ENCODE measurements around the gene AFAP1. TPM values are rescaled to one million over a fixed set of nuclear protein-coding genes. Genes with fewer than 3 reads are reported as not detected.

The AFAP1 gene
- polyA plus RNA-seq, 1 experiment: 61.7 TPM

DNA sequence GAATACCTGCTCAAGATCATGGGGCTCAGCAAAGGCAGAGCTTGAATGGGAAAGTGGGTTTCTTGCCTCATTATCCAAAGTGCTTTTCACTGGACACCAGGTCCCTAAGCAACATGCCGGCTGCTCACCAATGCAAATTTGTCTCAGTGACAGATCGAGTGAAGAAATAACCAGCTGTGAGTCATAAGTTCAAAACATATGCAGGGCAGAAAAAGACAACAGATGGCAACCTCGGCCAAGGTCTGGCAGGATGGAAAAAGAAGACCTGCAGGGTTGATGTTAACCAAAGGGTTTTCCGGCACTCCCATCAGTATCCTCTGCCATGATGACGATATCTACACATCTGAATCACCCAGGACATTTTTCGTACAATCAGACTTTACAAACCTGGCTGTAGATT lies 124.1 kb downstream of the AFAP1 start:
- TF ChIP-seq, protein P1, sequence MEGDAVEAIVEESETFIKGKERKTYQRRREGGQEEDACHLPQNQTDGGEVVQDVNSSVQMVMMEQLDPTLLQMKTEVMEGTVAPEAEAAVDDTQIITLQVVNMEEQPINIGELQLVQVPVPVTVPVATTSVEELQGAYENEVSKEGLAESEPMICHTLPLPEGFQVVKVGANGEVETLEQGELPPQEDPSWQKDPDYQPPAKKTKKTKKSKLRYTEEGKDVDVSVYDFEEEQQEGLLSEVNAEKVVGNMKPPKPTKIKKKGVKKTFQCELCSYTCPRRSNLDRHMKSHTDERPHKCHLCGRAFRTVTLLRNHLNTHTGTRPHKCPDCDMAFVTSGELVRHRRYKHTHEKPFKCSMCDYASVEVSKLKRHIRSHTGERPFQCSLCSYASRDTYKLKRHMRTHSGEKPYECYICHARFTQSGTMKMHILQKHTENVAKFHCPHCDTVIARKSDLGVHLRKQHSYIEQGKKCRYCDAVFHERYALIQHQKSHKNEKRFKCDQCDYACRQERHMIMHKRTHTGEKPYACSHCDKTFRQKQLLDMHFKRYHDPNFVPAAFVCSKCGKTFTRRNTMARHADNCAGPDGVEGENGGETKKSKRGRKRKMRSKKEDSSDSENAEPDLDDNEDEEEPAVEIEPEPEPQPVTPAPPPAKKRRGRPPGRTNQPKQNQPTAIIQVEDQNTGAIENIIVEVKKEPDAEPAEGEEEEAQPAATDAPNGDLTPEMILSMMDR (IDR thresholded peaks at IDR 0.05; ENCODE audit: low read depth, low read length): 0 out of 2 replicates have a peak, but pooled peaks have one; percentile 2
- Histone ChIP-seq H3K27ac (ENCODE audit: low read depth, low read length) (peak overlapping the region; percentile 11), H3K27me3 (ENCODE audit: control insufficient read depth, insufficient read depth, low read length) (no peaks in the 10 kb centered on the region), H3K4me3 (ENCODE audit: low read depth, low read length) (no peak overlapping the region), H3K9me3 (ENCODE audit: control insufficient read depth, insufficient read depth, low read length) (no peaks in the 10 kb centered on the region; the same call in 1 of the 2 replicates)
- CTCF ChIA-PET: interaction anchor here (0.5 to 1.2 kb wide), 3 partner anchors 11 to 120 kb away, joined by 4 to 5 read pairs (median 4); no protein-coding TSS in a partner anchor
- POLR2A ChIA-PET: interaction anchor here (0.6 to 0.7 kb wide), 3 partner anchors 27 to 122 kb away, joined by 3 to 4 read pairs (median 4); no protein-coding TSS in a partner anchor
- DNase-seq (ENCODE audit: low read depth, low spot score): no peak

DNA sequence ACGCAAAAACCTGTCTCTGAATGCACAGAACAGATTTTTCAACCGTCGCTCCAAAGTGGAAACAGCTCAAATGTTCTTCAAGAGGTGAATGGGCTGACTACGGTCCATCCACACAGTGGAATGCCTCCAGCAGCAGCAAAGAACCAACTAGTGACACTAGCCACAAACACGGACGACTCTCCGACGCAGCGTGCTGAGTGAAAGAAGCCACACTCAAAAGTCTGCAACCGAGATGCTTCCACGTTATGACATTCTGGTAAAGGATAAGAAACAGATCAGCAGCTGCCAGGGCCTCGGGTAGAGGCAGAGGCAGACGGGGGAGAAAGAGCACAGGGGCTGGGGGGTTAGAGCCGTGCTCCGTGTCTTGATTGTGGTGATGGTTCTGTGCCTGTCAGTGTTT lies 125.2 kb downstream of the AFAP1 start:
- TF ChIP-seq, protein P1 (IDR thresholded peaks at IDR 0.05; ENCODE audit: low read depth, low read length): no peak
- H3K27me3 ChIP-seq (ENCODE audit: control insufficient read depth, insufficient read depth, low read length): no peaks in the 10 kb centered on the region
- DNase-seq (ENCODE audit: low read depth, low spot score): no peak
- H3K9me3 ChIP-seq (ENCODE audit: control insufficient read depth, insufficient read depth, low read length): no peaks in the 10 kb centered on the region; the same call in 1 of the 2 replicates
- H3K27ac ChIP-seq (ENCODE audit: low read depth, low read length): peak overlapping the region; percentile 39
- no peak overlapping the region for H3K4me3 ChIP-seq (ENCODE audit: low read depth, low read length)
- POLR2A ChIA-PET: interaction anchor here (0.7 to 1.2 kb wide), 2 partner anchors 9 to 30 kb away, joined by 3 read pairs; no protein-coding TSS in a partner anchor
- CTCF ChIA-PET: interaction anchor here (1.2 to 1.9 kb wide), 4 partner anchors 9 to 12 kb away, joined by 4 to 12 read pairs (median 4); no protein-coding TSS in a partner anchor

DNA sequence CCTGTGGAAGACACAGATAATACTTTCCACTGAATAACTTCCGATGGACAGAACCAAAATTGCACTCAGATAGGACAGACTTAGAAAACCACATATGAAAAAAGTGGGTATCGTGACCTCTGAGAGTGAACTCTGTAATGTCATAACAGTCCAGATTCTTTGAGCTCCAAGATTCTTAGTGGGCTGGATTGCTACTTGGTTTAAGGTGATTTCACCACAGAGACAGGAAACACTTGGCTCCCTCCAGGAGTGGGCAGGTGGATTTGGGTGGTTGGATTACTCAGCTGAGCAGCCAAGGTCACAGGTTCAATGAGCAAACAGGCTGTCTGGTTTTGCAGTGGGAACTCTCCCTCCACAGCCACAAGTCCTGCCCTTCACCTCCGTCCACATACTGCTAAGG lies 126.0 kb downstream of the AFAP1 start:
- DNase-seq (ENCODE audit: low read depth, low spot score): peak; percentile 46
- ChIA-PET CTCF (interaction anchor here (1.5 to 1.9 kb wide), 3 partner anchors 9 to 11 kb away, joined by 4 to 12 read pairs (median 4); no protein-coding TSS in a partner anchor), POLR2A (interaction anchor here (0.6 to 1.2 kb wide), 3 partner anchors 8 to 100 kb away, joined by 3 read pairs; no protein-coding TSS in a partner anchor)
- H3K27ac ChIP-seq (ENCODE audit: low read depth, low read length): peak overlapping the region; percentile 59
- no peaks in the 10 kb centered on the region for H3K27me3 ChIP-seq (ENCODE audit: control insufficient read depth, insufficient read depth, low read length)
- TF ChIP-seq, protein P1 (IDR thresholded peaks at IDR 0.05; ENCODE audit: low read depth, low read length): no peak
- H3K4me3 ChIP-seq (ENCODE audit: low read depth, low read length): no peak overlapping the region
- H3K9me3 ChIP-seq (ENCODE audit: control insufficient read depth, insufficient read depth, low read length): peaks cover 2% of the 10 kb centered on the region

DNA sequence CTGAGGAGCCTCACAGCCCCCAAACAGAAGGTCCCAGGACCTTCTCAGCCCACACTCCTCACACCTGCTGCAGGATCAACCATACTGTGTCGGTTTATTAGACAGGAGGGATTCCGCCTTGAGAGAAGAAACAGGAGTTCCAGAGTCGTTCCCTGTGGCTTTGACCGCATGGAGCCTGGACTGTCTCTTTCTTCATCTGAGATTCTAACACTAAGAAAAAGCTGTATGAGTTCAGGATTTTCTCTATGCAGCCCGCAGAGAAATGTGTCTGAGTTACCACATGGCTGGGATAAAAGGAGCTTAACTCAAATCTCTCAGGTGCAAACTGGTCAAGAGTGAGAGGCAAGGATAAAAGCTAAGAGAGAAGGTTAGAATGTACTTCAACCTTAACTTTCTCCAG lies 126.7 kb downstream of the AFAP1 start:
- no peak for DNase-seq (ENCODE audit: low read depth, low spot score)
- Histone ChIP-seq H3K27me3 (ENCODE audit: control insufficient read depth, insufficient read depth, low read length) (no peaks in the 10 kb centered on the region), H3K4me3 (ENCODE audit: low read depth, low read length) (no peak overlapping the region), H3K9me3 (ENCODE audit: control insufficient read depth, insufficient read depth, low read length) (peaks cover 9% of the 10 kb centered on the region), H3K27ac (ENCODE audit: low read depth, low read length) (peak overlapping the region; percentile 96)
- ChIA-PET POLR2A (interaction anchor here (1.7 to 1.8 kb wide), 2 partner anchors 15 to 30 kb away, joined by 6 to 20 read pairs; no protein-coding TSS in a partner anchor), CTCF (interaction anchor here (0.7 to 1.9 kb wide), 5 partner anchors 8 to 1037 kb away, joined by 3 to 12 read pairs (median 4); no protein-coding TSS in a partner anchor)
- TF ChIP-seq, protein P1 (IDR thresholded peaks at IDR 0.05; ENCODE audit: low read depth, low read length): no peak

DNA sequence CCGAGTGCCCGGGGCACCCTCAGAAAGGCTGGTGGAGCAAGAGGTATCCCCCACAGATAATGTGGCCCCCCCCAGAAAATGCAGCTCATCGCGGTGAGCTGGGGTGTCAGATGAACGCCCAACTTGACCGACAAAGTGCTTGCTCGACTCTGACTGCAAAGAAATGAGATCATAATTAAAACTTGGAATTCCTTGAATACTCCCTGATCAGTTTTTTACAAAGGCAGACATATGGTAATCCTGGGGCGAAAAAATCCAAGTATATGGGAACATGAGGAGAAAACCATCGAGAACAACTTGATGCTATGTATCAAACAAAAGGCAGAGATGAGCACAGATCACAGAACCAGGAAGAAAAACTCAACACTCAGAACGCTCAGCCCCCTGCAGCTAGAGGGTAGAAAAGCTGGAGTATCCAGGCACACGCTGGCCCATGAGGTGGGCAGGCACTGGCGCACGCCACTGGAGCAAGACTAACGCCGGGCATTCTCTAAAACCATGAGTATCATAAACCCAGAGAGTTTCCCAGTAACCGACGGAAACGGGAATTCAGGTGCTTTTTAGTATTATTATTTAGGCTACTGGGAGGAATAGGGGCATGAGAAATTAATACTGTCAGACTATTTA lies 127.3 kb downstream of the AFAP1 start:
- peaks cover 15% of the 10 kb centered on the region for H3K9me3 ChIP-seq (ENCODE audit: control insufficient read depth, insufficient read depth, low read length)
- ChIA-PET CTCF (interaction anchor here (0.6 to 1.9 kb wide), 3 partner anchors 7 to 99 kb away, joined by 3 to 12 read pairs (median 4); no protein-coding TSS in a partner anchor), POLR2A (interaction anchor here (0.6 to 2.0 kb wide), 10 partner anchors 8 to 148 kb away, joined by 3 to 20 read pairs (median 5); partner anchors contain the start of gene AFAP1)
- TF ChIP-seq, protein P1 (IDR thresholded peaks at IDR 0.05; ENCODE audit: low read depth, low read length): no peak
- no peaks in the 10 kb centered on the region for H3K27me3 ChIP-seq (ENCODE audit: control insufficient read depth, insufficient read depth, low read length)
- DNase-seq (ENCODE audit: low read depth, low spot score): no peak
- H3K4me3 ChIP-seq (ENCODE audit: low read depth, low read length): no peak overlapping the region
- H3K27ac ChIP-seq (ENCODE audit: low read depth, low read length): peak overlapping the region; percentile 96

All from AG04450 (cell line).